Skeletal muscle tissue (tissue), 4 donors: ENCODE results near the gene NBPF4. TPM values are rescaled to one million over a fixed set of nuclear protein-coding genes. Genes with fewer than 3 reads are reported as not detected.

ENCODE experiments used
- H3K27ac ChIP-seq: one replicate; pipeline ENCODE4 v1.7.0; 2013; ENCODE audit warnings: mild to moderate bottlenecking, low read depth, low read length, inconsistent platforms
- H3K27me3 ChIP-seq, 3 donors: one replicate each; pipeline ENCODE4 v1.7.0; 2013; ENCODE audit warnings: low read length in 3 of 3; ENCODE audit not compliant: control insufficient read depth in 3 of 3, insufficient read depth in 3 of 3
- H3K36me3 ChIP-seq, 3 donors: one replicate each; pipeline ENCODE4 v1.7.0; 2013; ENCODE audit warnings: low read length in 3 of 3; ENCODE audit not compliant: control insufficient read depth in 3 of 3, insufficient read depth in 3 of 3
- H3K4me1 ChIP-seq, 3 donors: one replicate each; pipeline ENCODE4 v1.7.0; 2013; ENCODE audit warnings: low read length in 3 of 3, mild to moderate bottlenecking in 3 of 3; ENCODE audit not compliant: control insufficient read depth in 3 of 3, insufficient read depth in 3 of 3
- H3K4me3 ChIP-seq, 3 donors: one replicate each; pipeline ENCODE4 v1.7.0; 2013; ENCODE audit warnings: low read length in 3 of 3
- H3K9ac ChIP-seq, 3 donors: one replicate each; pipeline ENCODE4 v1.7.0; 2013; ENCODE audit warnings: low read length in 3 of 3, mild to moderate bottlenecking in 3 of 3, moderate library complexity in 2 of 3, low read depth in 1 of 3
- H3K9me3 ChIP-seq, 3 donors: one replicate each; pipeline ENCODE4 v1.7.0; 2013; ENCODE audit warnings: low read length in 3 of 3; ENCODE audit not compliant: control insufficient read depth in 3 of 3
- total RNA-seq: library from RNA; depleted of rRNA; stranded (reverse); fragments of >200 nt; gene quantifications from one replicate; pipeline ENCODE4 v1.2.3, GENCODE V29; 2014
- donor health status: Osteomylitis.

Gene NBPF4
- total RNA-seq, 1 donor from 2014 or later: not detected

DNA sequence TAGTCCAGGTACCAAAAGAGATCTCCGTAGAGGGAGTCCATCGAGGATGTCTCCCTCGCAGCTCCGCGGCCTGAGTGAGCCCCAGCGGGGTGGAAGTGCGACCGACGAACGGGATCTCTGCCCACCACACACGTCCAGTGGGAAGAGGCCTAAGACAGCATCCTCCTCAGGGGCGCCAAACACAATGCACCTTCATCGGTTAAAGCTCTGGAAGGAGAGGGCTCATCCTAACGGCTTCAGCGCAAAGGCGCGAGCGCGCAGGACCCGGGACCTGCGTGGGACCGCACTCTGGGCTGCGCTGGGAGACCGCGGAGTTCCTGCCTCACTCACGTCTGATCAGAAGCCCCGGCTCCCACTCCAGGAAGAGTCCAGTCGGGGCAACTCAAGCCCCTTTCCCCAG is 51.3 kb downstream of the NBPF4 start:
- H3K36me3 ChIP-seq: peaks cover 0 to 16% (median 8%) of the 10 kb centered on the region in 3 donors
- no peak overlapping the region for H3K9ac ChIP-seq
- no peak overlapping the region for H3K27ac ChIP-seq
- no peaks in the 10 kb centered on the region for H3K9me3 ChIP-seq
- no peaks in the 10 kb centered on the region for H3K27me3 ChIP-seq
- peaks cover 2 to 7% (median 6%) of the 10 kb centered on the region in 3 donors for H3K4me1 ChIP-seq
- H3K4me3 ChIP-seq: no peak overlapping the region

DNA sequence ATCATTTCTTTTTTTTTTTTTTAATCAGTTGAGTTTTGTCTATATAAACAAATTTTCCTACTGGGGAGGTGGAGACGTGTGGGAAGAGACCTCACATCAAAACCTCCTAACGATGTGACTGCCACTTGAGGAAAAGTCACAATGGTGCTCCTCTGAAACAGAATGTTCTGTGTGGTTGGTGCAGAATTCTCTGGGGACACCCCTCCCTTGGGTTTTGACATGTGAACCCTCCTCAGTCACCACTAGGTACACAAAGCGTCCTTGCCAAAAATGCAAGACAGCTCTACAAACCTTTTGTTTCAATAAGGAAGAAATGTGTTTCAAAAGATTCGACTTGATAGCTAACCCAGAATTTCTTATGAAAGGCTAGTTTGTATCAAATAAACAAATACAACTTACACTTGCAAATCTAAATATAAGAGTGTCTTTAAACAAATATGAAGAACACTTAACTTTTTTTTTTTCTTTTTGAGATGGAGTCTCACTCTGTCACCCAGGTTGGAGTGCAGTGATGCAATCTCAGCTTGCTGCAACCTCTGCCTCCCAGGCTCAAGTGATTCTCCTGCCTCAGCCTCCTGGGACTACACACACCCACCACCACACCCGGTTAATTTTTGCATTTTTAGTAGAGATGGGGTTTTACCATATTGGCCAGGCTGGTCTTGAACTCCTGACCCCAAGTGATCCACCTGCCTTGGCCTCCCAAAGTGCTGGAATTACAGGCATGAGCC is 53.0 kb downstream of the NBPF4 start:
- Histone ChIP-seq H3K9ac (no peak overlapping the region), H3K9me3 (no peaks in the 10 kb centered on the region), H3K4me1 (peaks cover 0 to 2% (median 0%) of the 10 kb centered on the region in 3 donors), H3K27me3 (no peaks in the 10 kb centered on the region), H3K36me3 (peaks cover 0 to 16% (median 8%) of the 10 kb centered on the region in 3 donors), H3K27ac (no peak overlapping the region), H3K4me3 (no peak overlapping the region)

DNA sequence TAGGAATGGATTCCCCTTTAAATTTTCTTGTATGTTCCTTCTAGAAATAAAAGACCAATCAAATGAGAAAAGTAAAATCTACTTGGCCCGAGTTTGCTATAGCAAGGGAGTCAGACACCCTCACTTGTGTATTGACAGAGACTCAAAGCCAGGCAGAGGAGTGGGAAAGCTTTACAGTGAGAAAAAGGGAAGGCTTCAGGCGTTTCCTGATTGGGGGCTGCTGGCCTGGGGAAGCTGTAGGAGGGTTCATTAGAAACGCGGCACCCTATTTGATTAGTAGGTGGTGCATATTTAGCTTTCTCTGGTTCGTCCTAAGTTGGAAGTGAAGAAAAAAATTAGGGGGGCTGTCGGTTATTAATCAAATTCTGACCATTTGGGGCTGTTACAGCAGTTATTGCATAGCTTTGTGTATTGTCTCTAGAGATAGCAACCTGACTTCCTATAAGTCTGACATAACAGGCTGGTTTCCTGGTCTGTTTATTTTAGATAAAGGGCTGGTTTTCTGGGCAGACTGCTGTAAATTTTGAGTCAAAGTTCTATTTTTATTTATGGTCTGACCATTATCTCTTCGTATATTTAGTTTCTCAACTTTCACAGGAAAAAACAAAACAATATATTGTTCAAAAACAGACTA is 53.8 kb downstream of the NBPF4 start:
- Histone ChIP-seq H3K4me1 (peaks cover 0 to 2% (median 0%) of the 10 kb centered on the region in 3 donors), H3K27ac (no peak overlapping the region), H3K4me3 (no peak overlapping the region), H3K27me3 (no peaks in the 10 kb centered on the region), H3K36me3 (peaks cover under 1 to 18% (median 8%) of the 10 kb centered on the region in 3 donors), H3K9me3 (no peaks in the 10 kb centered on the region), H3K9ac (peak overlapping the region in 1 of 3 donors; percentile 46)

- no peak overlapping the region for H3K9ac ChIP-seq
- H3K4me1 ChIP-seq: peaks cover 0 to 2% (median 0%) of the 10 kb centered on the region in 3 donors
- no peaks in the 10 kb centered on the region for H3K27me3 ChIP-seq
- H3K9me3 ChIP-seq: peaks cover 0 to 2% (median 0%) of the 10 kb centered on the region in 3 donors
- peaks cover 8 to 19% (median 12%) of the 10 kb centered on the region in 3 donors for H3K36me3 ChIP-seq
- H3K27ac ChIP-seq: no peak overlapping the region
- H3K4me3 ChIP-seq: no peak overlapping the region
These were observed 55.1 kb downstream of the NBPF4 start for GRCh38 chr1:108188801-108189200.

DNA sequence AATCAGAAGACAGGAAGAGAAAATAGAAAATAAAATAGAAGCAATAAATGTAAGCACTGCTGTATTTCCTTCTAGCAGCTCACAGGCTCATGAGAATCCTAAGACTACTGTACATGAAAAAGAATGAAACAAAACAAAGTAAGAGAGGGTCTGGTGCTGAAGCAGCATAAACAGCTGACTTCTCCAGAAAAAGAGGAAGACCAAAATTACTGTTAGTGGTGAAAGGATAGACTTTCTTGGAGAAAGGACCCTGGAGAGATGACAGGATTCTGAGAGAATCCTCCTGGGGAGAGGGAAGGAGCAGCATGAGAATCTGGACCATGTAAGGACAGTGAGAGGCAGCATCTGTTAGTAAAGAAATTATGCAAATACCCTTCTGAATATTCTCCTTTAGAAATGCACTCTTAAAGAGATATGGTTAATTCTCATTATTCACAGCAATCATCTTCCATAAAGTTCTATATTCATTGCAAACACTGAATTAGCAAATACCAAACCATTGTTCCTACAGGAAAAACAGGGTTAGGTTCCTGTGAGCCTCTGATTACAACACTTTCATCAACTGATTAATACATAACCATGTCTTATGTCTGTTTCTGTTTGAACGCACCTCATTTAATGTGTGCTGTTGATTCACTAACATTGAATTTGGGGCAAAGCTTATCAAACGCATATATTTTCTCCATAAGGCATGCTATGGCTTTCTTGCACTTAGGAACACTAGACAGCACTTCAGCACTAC is 60.7 kb downstream of the NBPF4 start:
- Histone ChIP-seq H3K9me3 (peaks cover 0 to 5% (median 0%) of the 10 kb centered on the region in 3 donors), H3K4me1 (peaks cover 0 to 6% (median 2%) of the 10 kb centered on the region in 3 donors), H3K36me3 (peaks cover 2 to 21% (median 17%) of the 10 kb centered on the region in 3 donors), H3K27me3 (no peaks in the 10 kb centered on the region), H3K27ac (peak overlapping the region; percentile 37), H3K9ac (peak overlapping the region in 1 of 3 donors; percentile 46), H3K4me3 (no peak overlapping the region)

- peaks cover 5 to 17% (median 13%) of the 10 kb centered on the region in 3 donors for H3K36me3 ChIP-seq
- no peak overlapping the region for H3K4me3 ChIP-seq
- H3K4me1 ChIP-seq: peaks cover 0 to 6% (median 2%) of the 10 kb centered on the region in 3 donors
- H3K9me3 ChIP-seq: peaks cover 0 to 3% (median 0%) of the 10 kb centered on the region in 3 donors
- no peak overlapping the region for H3K9ac ChIP-seq
- H3K27me3 ChIP-seq: no peaks in the 10 kb centered on the region
- H3K27ac ChIP-seq: no peak overlapping the region
These were observed 64.9 kb downstream of the NBPF4 start for GRCh38 chr1:108179018-108179417.

Other genes starting within 250 kb of the NBPF4 start
- gene SLC25A24, start 43.7 kb downstream of the NBPF4 start, total RNA-seq: 30.8 TPM
- gene NBPF6, start 206.3 kb upstream of the NBPF4 start, total RNA-seq: not detected